SK-N-SH (cell line): Measurements from ENCODE around the gene DMD.

Experiments
- CTCF ChIP-seq: fragments of 200-600 bp; sonication (generic); IDR thresholded peaks from 2 replicates; pipeline ENCODE4 v1.6.1; 2017; ENCODE audit warnings: antibody characterized with exemption, mild to moderate bottlenecking, moderate library complexity
- FOXM1 ChIP-seq: IDR thresholded peaks from 2 replicates; pipeline ENCODE4 v1.4.0; 2012; ENCODE audit warnings: low read depth, mild to moderate bottlenecking
- RXRA ChIP-seq: IDR thresholded peaks from 2 replicates; pipeline ENCODE4 v1.4.0; 2012; ENCODE audit warnings: low read depth, mild to moderate bottlenecking, borderline replicate concordance
- TAF1 ChIP-seq: IDR thresholded peaks from 2 replicates; pipeline ENCODE4 v1.6.1; 2012; ENCODE audit warnings: low read depth, mild to moderate bottlenecking, low read length, moderate library complexity, borderline replicate concordance
- YY1 ChIP-seq: IDR thresholded peaks from 2 replicates; pipeline ENCODE4 v1.4.0; 2012; ENCODE audit warnings: low read depth, mild to moderate bottlenecking

DNA sequence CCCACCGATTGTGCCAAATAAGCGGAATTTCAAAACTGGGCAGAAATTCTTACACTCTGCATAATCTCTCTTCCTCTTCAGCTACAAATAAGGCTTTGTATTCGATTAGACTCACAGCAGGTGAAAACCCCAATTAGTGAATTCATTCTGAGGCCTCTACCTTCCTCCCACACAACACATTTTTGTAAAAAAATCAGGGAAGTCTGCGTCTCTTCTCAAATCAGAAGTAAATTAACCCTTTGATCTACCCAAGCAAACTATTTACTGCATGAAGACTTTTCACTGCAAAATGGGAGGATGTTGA is 1938.9 kb downstream of the DMD start:
- TF ChIP-seq CTCF (no peak), YY1 (no peak), FOXM1 (no peak), TAF1 (no peak), RXRA (no peak)
